ENCODE data around the gene CRTC2.
"Not testable (repeated sequence)": the region's sequence is repeated elsewhere in the genome, so short reads cannot be mapped to it uniquely, and the experiment has no call there.

The CRTC2 gene

DNA sequence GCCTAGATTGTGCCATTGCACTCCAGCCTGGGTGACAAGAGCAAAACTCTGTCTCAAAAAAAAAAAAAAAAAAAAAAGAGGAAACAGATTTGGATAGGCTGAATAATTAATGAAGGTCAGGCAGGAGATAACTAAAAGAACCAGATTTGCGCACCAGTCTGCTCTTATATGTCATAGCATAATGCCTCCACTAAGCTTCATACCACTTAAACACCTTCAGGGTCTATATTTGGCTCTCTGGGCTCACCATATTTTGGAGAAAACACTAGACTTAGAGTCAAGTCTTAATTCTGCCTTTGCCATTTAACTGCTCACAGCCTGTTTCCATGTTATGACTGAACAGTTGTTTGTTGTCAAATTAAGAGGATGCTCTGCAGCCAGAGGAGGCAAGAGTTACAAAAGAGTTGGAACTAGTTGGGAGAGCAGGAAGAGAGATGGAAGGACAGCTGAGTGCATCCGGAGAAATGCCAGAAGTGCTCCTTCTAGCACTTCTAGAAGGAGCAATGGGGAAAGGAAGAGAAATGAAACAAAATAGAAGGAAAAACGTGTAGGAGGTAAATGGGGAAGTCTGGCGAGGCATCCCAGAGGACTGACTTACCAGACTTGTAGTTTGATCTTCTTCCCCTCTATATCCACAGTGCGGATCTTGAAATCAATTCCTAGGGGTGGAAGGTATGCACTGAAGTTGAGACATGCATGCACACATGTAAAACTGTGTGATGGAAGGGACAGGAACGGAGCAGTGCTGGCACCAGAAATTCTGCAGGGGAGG is 25.9 kb upstream of the CRTC2 start:
- no peak for DNase-seq
- Histone ChIP-seq H4K8ac (ENCODE audit: low read depth, low read length) (no peak overlapping the region), H2AK5ac (ENCODE audit: low read length) (no peak overlapping the region), H3K4ac (ENCODE audit: low read depth, low read length) (no peak overlapping the region), H2BK12ac (ENCODE audit: low read length) (no peak overlapping the region), H3K27me3 (ENCODE audit: insufficient read depth, low read length) (no peaks in the 10 kb centered on the region), H2AFZ (ENCODE audit: insufficient read depth, low read length, poor library complexity) (no peak overlapping the region), H3K27ac (ENCODE audit: low read depth, low read length) (no peak overlapping the region), H3K4me1 (ENCODE audit: control insufficient read depth in 1 of 2, insufficient read depth in 2 of 2, low read length in 2 of 2) (peaks cover 3 to 4% of the 10 kb centered on the region in 2 experiments), H3K36me3 (ENCODE audit: control insufficient read depth in 1 of 2, insufficient read depth in 2 of 2, low read length in 2 of 2) (peaks cover 3 to 16% of the 10 kb centered on the region in 2 experiments), H2BK120ac (ENCODE audit: insufficient read depth, low read length, poor library complexity) (no peak overlapping the region), H3K79me1 (ENCODE audit: low read length) (peaks cover 9% of the 10 kb centered on the region), H3K79me2 (ENCODE audit: control insufficient read depth, insufficient read depth, low read length, poor library complexity) (peaks cover 7% of the 10 kb centered on the region), H2BK5ac (ENCODE audit: low read depth, low read length, poor library complexity) (no peak overlapping the region), H3K14ac (ENCODE audit: low read length) (no peak overlapping the region), H3K4me3 (ENCODE audit: low read depth, low read length) (no peak overlapping the region), H4K12ac (ENCODE audit: low read depth, low read length) (no peak overlapping the region), H3K9ac (ENCODE audit: low read length) (no peak overlapping the region), H3K18ac (ENCODE audit: low read length) (no peak overlapping the region), H3K23ac (ENCODE audit: low read length) (no peak overlapping the region), H3K4me2 (ENCODE audit: low read length) (no peak overlapping the region), H4K91ac (ENCODE audit: low read depth, low read length) (no peak overlapping the region), H3K9me3 (ENCODE audit: insufficient read depth, low read depth, low read length) (no peaks in the 10 kb centered on the region)
- whole genome bisulfite sequencing (ENCODE audit: extremely low coverage, insufficient coverage, insufficient read length) = no CpG with 5 or more reads among the region's 6 CpGs

DNA sequence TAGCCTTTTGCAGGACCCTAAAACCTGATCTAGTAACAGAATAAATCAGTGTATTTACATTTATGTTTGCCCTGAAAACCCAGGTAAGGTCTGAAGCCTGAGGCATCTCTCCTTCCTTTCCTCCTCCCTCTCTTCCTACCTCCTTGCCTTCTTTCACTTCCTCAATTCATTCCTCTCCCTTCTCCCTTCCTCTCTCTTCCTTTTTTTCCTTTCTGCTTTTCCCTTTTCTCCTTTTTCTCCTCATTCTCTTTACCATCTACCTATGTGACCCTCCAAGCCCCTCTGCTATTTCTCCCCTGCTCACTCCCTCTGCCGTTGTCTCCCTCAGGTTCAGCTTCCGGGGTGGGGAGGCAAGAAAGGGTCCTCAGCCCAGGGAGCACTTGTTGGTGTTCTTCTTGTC is 23.3 kb upstream of the CRTC2 start:
- not testable (repeated sequence) for H3K4ac ChIP-seq (ENCODE audit: low read depth, low read length); H3K27ac ChIP-seq (ENCODE audit: low read depth, low read length); H2BK120ac ChIP-seq (ENCODE audit: insufficient read depth, low read length, poor library complexity); H2AFZ ChIP-seq (ENCODE audit: insufficient read depth, low read length, poor library complexity); H3K9me3 ChIP-seq (ENCODE audit: insufficient read depth, low read depth, low read length); DNase-seq; H4K8ac ChIP-seq (ENCODE audit: low read depth, low read length); H3K23ac ChIP-seq (ENCODE audit: low read length); H2BK12ac ChIP-seq (ENCODE audit: low read length); H3K18ac ChIP-seq (ENCODE audit: low read length); H3K4me2 ChIP-seq (ENCODE audit: low read length); H3K9ac ChIP-seq (ENCODE audit: low read length); H4K12ac ChIP-seq (ENCODE audit: low read depth, low read length); H4K91ac ChIP-seq (ENCODE audit: low read depth, low read length); H3K14ac ChIP-seq (ENCODE audit: low read length); H2AK5ac ChIP-seq (ENCODE audit: low read length); H3K27me3 ChIP-seq (ENCODE audit: insufficient read depth, low read length); H2BK5ac ChIP-seq (ENCODE audit: low read depth, low read length, poor library complexity); H3K4me3 ChIP-seq (ENCODE audit: low read depth, low read length); H3K4me1 ChIP-seq (ENCODE audit: control insufficient read depth in 1 of 2, insufficient read depth in 2 of 2, low read length in 2 of 2)
- no CpG with 5 or more reads among the region's 2 CpGs for WGBS (ENCODE audit: extremely low coverage, insufficient coverage, insufficient read length)
- peaks cover 3 to 20% of the 10 kb centered on the region in 2 experiments for H3K36me3 ChIP-seq (ENCODE audit: control insufficient read depth in 1 of 2, insufficient read depth in 2 of 2, low read length in 2 of 2)
- peaks cover 15% of the 10 kb centered on the region for H3K79me2 ChIP-seq (ENCODE audit: control insufficient read depth, insufficient read depth, low read length, poor library complexity)
- peaks cover 18% of the 10 kb centered on the region for H3K79me1 ChIP-seq (ENCODE audit: low read length)

DNA sequence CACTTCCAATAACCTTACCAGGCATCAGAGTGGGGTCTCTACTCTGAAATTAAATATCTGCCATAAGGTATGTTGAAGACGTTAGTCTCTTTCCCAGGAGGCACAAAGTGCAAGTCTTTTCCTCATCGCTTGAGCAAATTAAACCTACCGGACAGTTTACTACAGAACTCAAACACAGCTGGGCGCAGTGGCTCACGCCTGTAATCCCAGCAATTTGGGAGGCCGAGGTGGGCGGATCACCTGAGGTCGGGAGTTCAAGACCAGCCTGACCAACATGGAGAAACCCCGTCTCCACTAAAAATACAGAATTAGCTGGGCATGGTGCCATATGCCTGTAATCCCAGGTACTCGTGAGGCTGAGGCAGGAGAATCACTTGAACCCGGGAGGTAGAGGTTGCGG is 20.7 kb upstream of the CRTC2 start:
- H3K4me3 ChIP-seq (ENCODE audit: low read depth, low read length); H3K27me3 ChIP-seq (ENCODE audit: insufficient read depth, low read length); H2BK5ac ChIP-seq (ENCODE audit: low read depth, low read length, poor library complexity); H4K91ac ChIP-seq (ENCODE audit: low read depth, low read length); H3K4me1 ChIP-seq (ENCODE audit: control insufficient read depth in 1 of 2, insufficient read depth in 2 of 2, low read length in 2 of 2); H3K9ac ChIP-seq (ENCODE audit: low read length); H3K18ac ChIP-seq (ENCODE audit: low read length); H4K12ac ChIP-seq (ENCODE audit: low read depth, low read length); H3K27ac ChIP-seq (ENCODE audit: low read depth, low read length); H2AK5ac ChIP-seq (ENCODE audit: low read length); H3K79me1 ChIP-seq (ENCODE audit: low read length); H2AFZ ChIP-seq (ENCODE audit: insufficient read depth, low read length, poor library complexity); H3K14ac ChIP-seq (ENCODE audit: low read length); H3K23ac ChIP-seq (ENCODE audit: low read length); H3K4me2 ChIP-seq (ENCODE audit: low read length); H4K8ac ChIP-seq (ENCODE audit: low read depth, low read length); H3K79me2 ChIP-seq (ENCODE audit: control insufficient read depth, insufficient read depth, low read length, poor library complexity); H3K9me3 ChIP-seq (ENCODE audit: insufficient read depth, low read depth, low read length); DNase-seq; H2BK120ac ChIP-seq (ENCODE audit: insufficient read depth, low read length, poor library complexity); H3K4ac ChIP-seq (ENCODE audit: low read depth, low read length); H2BK12ac ChIP-seq (ENCODE audit: low read length): not testable (repeated sequence)
- peaks cover 15 to 32% of the 10 kb centered on the region in 2 experiments for H3K36me3 ChIP-seq (ENCODE audit: control insufficient read depth in 1 of 2, insufficient read depth in 2 of 2, low read length in 2 of 2)
- WGBS (ENCODE audit: extremely low coverage, insufficient coverage, insufficient read length) = no CpG with 5 or more reads among the region's 12 CpGs

DNA sequence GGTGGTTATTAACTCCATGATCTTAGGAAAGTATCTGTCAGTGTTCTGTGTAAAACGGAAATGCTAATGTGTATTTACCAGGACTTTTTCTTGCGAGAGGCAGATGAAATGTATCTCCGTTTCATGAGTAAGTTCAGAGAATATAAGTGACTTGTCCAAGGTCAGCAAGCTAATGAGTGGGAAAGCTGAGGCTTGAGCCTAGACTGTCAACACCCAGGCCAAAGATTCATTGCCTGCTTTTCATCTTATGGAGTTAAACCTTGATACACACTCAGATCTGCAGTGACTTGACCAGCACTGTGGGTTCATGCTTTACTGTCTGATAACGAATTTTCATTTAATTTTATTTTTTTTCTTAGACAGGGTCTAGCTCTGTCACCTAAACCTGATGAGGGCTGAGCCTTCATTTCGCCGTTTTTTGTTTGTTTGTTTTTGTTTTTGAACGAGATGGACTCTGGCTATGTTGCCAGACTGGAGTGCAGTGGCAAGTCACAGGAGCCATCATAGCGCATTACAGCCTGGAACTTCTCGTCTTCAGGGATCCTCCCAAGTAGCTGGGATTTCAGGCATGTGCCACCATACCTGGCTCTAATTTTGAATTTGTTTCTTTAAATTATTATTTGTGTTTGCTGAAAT is 20.0 kb upstream of the CRTC2 start:
- H2BK5ac ChIP-seq (ENCODE audit: low read depth, low read length, poor library complexity) = no peak overlapping the region
- no peak overlapping the region for H3K4me3 ChIP-seq (ENCODE audit: low read depth, low read length)
- no peak overlapping the region for H2AFZ ChIP-seq (ENCODE audit: insufficient read depth, low read length, poor library complexity)
- no peak overlapping the region for H4K8ac ChIP-seq (ENCODE audit: low read depth, low read length)
- H3K79me1 ChIP-seq (ENCODE audit: low read length) = peaks cover 9% of the 10 kb centered on the region
- no peaks in the 10 kb centered on the region for H3K4me1 ChIP-seq (ENCODE audit: control insufficient read depth in 1 of 2, insufficient read depth in 2 of 2, low read length in 2 of 2)
- H2AK5ac ChIP-seq (ENCODE audit: low read length) = no peak overlapping the region
- peaks cover 10% of the 10 kb centered on the region for H3K79me2 ChIP-seq (ENCODE audit: control insufficient read depth, insufficient read depth, low read length, poor library complexity)
- no peak overlapping the region for H3K14ac ChIP-seq (ENCODE audit: low read length)
- H3K4me2 ChIP-seq (ENCODE audit: low read length) = peak overlapping the region; percentile 70
- H2BK120ac ChIP-seq (ENCODE audit: insufficient read depth, low read length, poor library complexity) = no peak overlapping the region
- no peak overlapping the region for H3K23ac ChIP-seq (ENCODE audit: low read length)
- WGBS (ENCODE audit: extremely low coverage, insufficient coverage, insufficient read length) = no CpG with 5 or more reads among the region's 9 CpGs
- H3K27me3 ChIP-seq (ENCODE audit: insufficient read depth, low read length) = no peaks in the 10 kb centered on the region
- no peak for DNase-seq
- H3K4ac ChIP-seq (ENCODE audit: low read depth, low read length) = no peak overlapping the region
- H3K9me3 ChIP-seq (ENCODE audit: insufficient read depth, low read depth, low read length) = peaks cover 2% of the 10 kb centered on the region
- peaks cover 21 to 37% of the 10 kb centered on the region in 2 experiments for H3K36me3 ChIP-seq (ENCODE audit: control insufficient read depth in 1 of 2, insufficient read depth in 2 of 2, low read length in 2 of 2)
- no peak overlapping the region for H2BK12ac ChIP-seq (ENCODE audit: low read length)
- H3K27ac ChIP-seq (ENCODE audit: low read depth, low read length) = no peak overlapping the region
- no peak overlapping the region for H3K9ac ChIP-seq (ENCODE audit: low read length)
- no peak overlapping the region for H4K91ac ChIP-seq (ENCODE audit: low read depth, low read length)
- H3K18ac ChIP-seq (ENCODE audit: low read length) = no peak overlapping the region
- H4K12ac ChIP-seq (ENCODE audit: low read depth, low read length) = no peak overlapping the region

Data from trophoblast cell (in vitro differentiated cells and primary cell).